ENCODE results near the gene LNPK.

Gene LNPK, protein sequence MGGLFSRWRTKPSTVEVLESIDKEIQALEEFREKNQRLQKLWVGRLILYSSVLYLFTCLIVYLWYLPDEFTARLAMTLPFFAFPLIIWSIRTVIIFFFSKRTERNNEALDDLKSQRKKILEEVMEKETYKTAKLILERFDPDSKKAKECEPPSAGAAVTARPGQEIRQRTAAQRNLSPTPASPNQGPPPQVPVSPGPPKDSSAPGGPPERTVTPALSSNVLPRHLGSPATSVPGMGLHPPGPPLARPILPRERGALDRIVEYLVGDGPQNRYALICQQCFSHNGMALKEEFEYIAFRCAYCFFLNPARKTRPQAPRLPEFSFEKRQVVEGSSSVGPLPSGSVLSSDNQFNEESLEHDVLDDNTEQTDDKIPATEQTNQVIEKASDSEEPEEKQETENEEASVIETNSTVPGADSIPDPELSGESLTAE

DNA sequence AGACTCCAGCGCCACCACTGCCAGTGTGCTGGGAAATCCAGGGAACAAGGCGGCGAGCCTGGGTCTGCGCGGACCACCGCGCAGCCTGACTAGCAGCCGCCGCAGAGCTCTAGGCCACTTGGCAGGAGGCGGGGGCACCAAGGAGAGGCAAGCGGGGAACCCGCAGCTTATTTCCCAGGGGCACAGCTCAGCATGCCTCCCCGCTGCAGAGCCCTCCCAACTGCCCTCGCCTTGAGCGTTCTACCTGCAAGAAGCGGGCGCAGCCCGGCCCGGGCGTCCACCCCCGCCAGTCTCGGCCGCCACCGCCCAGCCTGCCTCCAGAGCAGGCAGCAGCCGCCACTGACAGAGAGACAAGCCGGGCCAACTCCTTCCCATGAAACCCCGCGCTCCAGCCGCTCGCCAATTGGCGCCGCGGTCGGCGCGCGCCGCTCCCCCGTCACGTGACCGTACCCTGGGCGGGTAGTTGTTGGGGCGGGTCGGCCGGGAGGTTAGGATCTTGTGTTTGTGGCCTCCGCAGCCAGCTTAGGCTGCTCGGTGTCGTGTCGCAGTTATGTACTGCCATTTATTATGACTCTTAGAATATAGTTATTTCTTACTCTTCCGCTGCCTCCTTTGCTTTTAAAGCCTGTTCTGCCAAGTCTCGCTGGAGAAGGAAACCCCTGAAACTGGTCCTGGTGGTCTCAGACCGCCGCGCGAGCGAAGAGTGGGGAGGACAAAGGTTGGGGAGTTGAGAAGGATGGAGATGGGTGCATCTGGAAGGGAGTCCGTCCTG lies at the start of gene LNPK:
LNPK (minus strand) TSS at position 352 of the 772 bp plus-strand sequence. CDS start 6,683 bp downstream, outside the sequence.
- Histone ChIP-seq H3K9ac (ENCODE audit: low read length) (peak within 1 kb of the TSS; percentile 75), H3K9me3 (ENCODE audit: control insufficient read depth, insufficient read depth, low read depth, low read length) (no peaks in the 10 kb centered on the region), H3K36me3 (ENCODE audit: control insufficient read depth, insufficient read depth, low read length) (no peaks in the 10 kb centered on the region), H3K4me1 (ENCODE audit: control insufficient read depth, insufficient read depth, low read length) (peaks cover 5% of the 10 kb centered on the region; the same call in 1 of the 2 replicates), H3K27ac (ENCODE audit: low read depth, low read length) (no peak within 1 kb of the TSS), H3K27me3 (ENCODE audit: control insufficient read depth, insufficient read depth, low read length) (peaks cover 23% of the 10 kb centered on the region), H3K4me3 (ENCODE audit: low read depth, low read length) (peak within 1 kb of the TSS; percentile 86)

DNA sequence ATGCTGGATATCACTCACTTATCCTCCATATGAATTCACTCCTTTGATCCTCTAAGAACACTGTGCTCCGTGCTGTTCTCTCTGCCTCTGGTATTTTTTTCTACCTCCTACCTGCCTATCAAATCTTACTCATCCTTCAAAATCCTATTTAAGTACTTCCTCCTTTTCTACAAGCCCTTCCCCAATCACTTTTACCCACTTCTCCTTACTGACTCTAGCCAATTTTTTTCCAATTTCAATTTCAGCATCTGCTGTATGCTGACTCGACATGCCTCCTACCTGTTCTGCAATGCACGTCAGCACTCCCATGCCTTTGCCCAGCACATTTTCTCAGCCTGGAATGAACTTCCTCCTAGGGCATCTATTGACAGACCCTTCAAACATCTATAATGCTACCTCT lies 37.3 kb upstream of the LNPK start:
- no peaks in the 10 kb centered on the region for H3K9me3 ChIP-seq (ENCODE audit: control insufficient read depth, insufficient read depth, low read depth, low read length)
- H3K27ac ChIP-seq (ENCODE audit: low read depth, low read length): no peak overlapping the region
- no peak overlapping the region for H3K4me3 ChIP-seq (ENCODE audit: low read depth, low read length)
- H3K9ac ChIP-seq (ENCODE audit: low read length): no peak overlapping the region
- no peaks in the 10 kb centered on the region for H3K27me3 ChIP-seq (ENCODE audit: control insufficient read depth, insufficient read depth, low read length)
- H3K4me1 ChIP-seq (ENCODE audit: control insufficient read depth, insufficient read depth, low read length): no peaks in the 10 kb centered on the region
- no peaks in the 10 kb centered on the region for H3K36me3 ChIP-seq (ENCODE audit: control insufficient read depth, insufficient read depth, low read length)

DNA sequence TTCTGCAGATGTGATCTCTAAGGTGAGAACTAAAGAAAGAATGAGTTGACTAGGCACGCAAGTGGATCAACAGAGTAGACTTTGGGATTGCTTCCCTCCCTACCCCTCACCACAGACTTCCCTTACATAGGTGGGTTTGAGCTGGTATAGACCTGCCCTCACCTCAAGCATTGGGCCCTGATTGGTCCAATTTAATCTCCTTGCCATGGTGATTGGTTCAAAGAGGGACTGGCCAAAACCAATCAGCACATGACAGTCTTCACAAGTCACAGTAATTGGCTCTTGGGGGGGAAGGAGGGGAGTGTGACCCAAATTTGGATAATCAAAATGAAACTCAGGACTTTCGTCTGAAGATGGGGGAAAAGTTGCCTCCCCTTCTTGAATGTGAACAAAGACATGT lies 36.6 kb upstream of the LNPK start:
- Histone ChIP-seq H3K9me3 (ENCODE audit: control insufficient read depth, insufficient read depth, low read depth, low read length) (no peaks in the 10 kb centered on the region), H3K27ac (ENCODE audit: low read depth, low read length) (no peak overlapping the region), H3K4me3 (ENCODE audit: low read depth, low read length) (no peak overlapping the region), H3K27me3 (ENCODE audit: control insufficient read depth, insufficient read depth, low read length) (no peaks in the 10 kb centered on the region), H3K36me3 (ENCODE audit: control insufficient read depth, insufficient read depth, low read length) (no peaks in the 10 kb centered on the region), H3K4me1 (ENCODE audit: control insufficient read depth, insufficient read depth, low read length) (no peaks in the 10 kb centered on the region), H3K9ac (ENCODE audit: low read length) (no peak overlapping the region)

DNA sequence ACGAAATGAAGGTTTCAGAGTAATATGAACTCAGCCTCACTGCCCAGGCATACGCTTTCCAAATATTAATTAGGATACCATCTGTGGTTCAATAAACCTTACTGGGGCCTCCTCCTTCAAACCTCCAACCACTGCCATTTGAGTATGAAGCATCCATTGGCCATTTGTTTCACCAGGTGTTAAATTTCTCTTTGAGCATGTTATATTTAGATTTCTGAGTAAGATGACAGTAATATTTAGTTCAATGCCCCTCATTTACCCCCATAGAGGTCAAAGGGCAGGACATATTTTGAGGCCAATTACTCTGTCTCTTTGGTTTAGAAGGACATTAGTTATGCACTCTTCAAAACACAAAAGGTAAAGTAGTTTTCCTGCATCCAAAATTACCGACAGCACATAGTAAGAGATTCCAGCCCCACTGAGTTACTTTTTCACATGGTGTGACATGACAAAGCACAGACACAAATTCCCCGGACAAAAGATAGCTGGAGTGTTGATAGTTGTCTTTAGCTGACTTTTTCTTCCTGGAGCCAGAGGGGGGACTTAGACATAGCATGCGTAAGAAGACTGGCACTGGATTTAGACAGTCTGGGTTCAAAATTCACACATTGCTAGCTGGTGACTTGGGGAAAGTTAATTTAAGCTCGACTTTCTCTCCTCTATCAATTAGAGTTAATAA lies 33.1 kb upstream of the LNPK start:
- no peaks in the 10 kb centered on the region for H3K36me3 ChIP-seq (ENCODE audit: control insufficient read depth, insufficient read depth, low read length)
- H3K9ac ChIP-seq (ENCODE audit: low read length): no peak overlapping the region
- no peaks in the 10 kb centered on the region for H3K4me1 ChIP-seq (ENCODE audit: control insufficient read depth, insufficient read depth, low read length)
- H3K9me3 ChIP-seq (ENCODE audit: control insufficient read depth, insufficient read depth, low read depth, low read length): no peaks in the 10 kb centered on the region
- H3K4me3 ChIP-seq (ENCODE audit: low read depth, low read length): no peak overlapping the region
- no peaks in the 10 kb centered on the region for H3K27me3 ChIP-seq (ENCODE audit: control insufficient read depth, insufficient read depth, low read length)
- no peak overlapping the region for H3K27ac ChIP-seq (ENCODE audit: low read depth, low read length)

DNA sequence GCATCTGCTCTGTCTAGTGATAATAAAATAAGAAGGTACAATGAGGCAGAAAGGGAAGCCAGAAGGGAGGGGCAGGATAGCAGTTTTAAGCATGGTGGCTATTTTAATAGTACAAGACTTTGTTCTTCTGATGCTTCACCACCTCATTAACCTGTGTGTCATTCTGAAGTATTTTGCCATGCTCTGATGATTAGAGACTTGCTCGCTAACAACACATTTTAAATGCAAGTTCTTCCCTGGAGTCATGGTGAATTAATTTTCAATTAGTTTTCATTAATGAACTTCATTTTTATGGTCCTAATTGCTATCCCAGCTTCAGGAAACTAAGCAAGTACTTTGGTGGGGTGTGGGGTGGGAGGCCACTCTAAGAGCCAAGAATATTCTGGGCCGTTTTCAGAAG lies 25.7 kb upstream of the LNPK start:
- Histone ChIP-seq H3K36me3 (ENCODE audit: control insufficient read depth, insufficient read depth, low read length) (no peaks in the 10 kb centered on the region), H3K9ac (ENCODE audit: low read length) (no peak overlapping the region), H3K4me3 (ENCODE audit: low read depth, low read length) (no peak overlapping the region), H3K27me3 (ENCODE audit: control insufficient read depth, insufficient read depth, low read length) (no peaks in the 10 kb centered on the region), H3K4me1 (ENCODE audit: control insufficient read depth, insufficient read depth, low read length) (no peaks in the 10 kb centered on the region), H3K9me3 (ENCODE audit: control insufficient read depth, insufficient read depth, low read depth, low read length) (no peaks in the 10 kb centered on the region), H3K27ac (ENCODE audit: low read depth, low read length) (no peak overlapping the region)

DNA sequence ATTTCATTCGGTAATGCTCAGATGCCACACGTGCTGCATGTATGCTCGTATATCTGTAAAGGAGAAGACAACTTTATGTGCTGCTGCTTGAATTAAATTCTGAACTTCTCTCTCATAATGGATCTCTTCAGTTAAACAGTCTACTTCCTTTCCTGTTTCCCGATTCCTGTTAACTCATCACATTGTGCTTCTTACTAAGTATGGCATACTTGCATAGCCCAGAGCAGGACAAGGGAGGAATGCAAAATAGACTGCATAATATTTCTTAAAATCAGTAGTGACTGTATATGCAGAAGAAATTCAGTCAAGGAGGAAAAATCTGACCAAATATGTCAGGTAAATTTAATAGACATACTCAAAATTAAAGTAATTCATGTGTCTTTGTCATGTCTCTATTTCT lies 23.9 kb upstream of the LNPK start:
- no peak overlapping the region for H3K9ac ChIP-seq (ENCODE audit: low read length)

DNA sequence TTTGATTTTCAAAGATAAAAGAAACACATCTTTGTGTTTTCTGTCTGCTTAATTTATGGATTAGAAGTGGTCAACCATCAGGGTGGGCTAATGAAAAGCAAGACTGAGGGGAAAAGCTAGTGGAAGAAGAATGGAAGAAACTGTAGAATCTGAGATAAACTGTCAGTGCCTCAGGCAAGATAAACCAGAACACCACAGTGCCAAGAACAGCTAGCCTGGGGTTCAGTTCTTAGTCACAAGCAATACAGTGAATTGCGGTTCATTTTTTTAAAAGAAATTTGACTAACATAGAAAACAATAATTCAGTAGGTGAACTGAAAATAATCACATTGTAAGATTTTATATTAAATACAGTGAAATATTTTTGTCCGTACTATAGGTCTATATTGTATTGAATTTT lies 22.0 kb upstream of the LNPK start:
- Histone ChIP-seq H3K9me3 (ENCODE audit: control insufficient read depth, insufficient read depth, low read depth, low read length) (no peaks in the 10 kb centered on the region), H3K27ac (ENCODE audit: low read depth, low read length) (no peak overlapping the region), H3K4me3 (ENCODE audit: low read depth, low read length) (no peak overlapping the region), H3K36me3 (ENCODE audit: control insufficient read depth, insufficient read depth, low read length) (no peaks in the 10 kb centered on the region), H3K9ac (ENCODE audit: low read length) (no peak overlapping the region), H3K4me1 (ENCODE audit: control insufficient read depth, insufficient read depth, low read length) (no peaks in the 10 kb centered on the region), H3K27me3 (ENCODE audit: control insufficient read depth, insufficient read depth, low read length) (no peaks in the 10 kb centered on the region)

More for the DNA sequence above, 23.9 kb upstream of the LNPK start:
- Histone ChIP-seq H3K4me1 (ENCODE audit: control insufficient read depth, insufficient read depth, low read length) (no peaks in the 10 kb centered on the region), H3K36me3 (ENCODE audit: control insufficient read depth, insufficient read depth, low read length) (no peaks in the 10 kb centered on the region), H3K4me3 (ENCODE audit: low read depth, low read length) (no peak overlapping the region), H3K9me3 (ENCODE audit: control insufficient read depth, insufficient read depth, low read depth, low read length) (no peaks in the 10 kb centered on the region), H3K27me3 (ENCODE audit: control insufficient read depth, insufficient read depth, low read length) (no peaks in the 10 kb centered on the region), H3K27ac (ENCODE audit: low read depth, low read length) (no peak overlapping the region)

DNA sequence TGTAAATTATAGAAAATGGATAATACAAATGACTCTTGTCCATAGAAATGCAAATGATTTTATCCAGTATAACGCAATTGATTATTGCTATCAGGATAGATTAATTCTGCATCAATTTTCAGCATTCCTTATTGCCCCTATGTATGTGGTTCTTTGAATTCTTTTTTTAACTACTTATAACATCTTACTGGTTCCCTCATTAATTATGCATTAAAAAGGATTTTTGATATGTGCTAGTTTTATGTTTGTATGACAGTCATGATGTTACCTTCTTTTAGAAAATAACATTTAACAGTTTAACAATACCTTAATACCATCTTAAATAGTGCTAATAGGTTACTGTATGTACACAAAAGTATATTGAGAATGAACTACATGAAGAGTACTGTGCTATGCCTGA lies 20.0 kb upstream of the LNPK start:
- Histone ChIP-seq H3K4me1 (ENCODE audit: control insufficient read depth, insufficient read depth, low read length) (no peaks in the 10 kb centered on the region), H3K9ac (ENCODE audit: low read length) (no peak overlapping the region), H3K36me3 (ENCODE audit: control insufficient read depth, insufficient read depth, low read length) (no peaks in the 10 kb centered on the region), H3K4me3 (ENCODE audit: low read depth, low read length) (no peak overlapping the region), H3K9me3 (ENCODE audit: control insufficient read depth, insufficient read depth, low read depth, low read length) (no peaks in the 10 kb centered on the region), H3K27ac (ENCODE audit: low read depth, low read length) (no peak overlapping the region), H3K27me3 (ENCODE audit: control insufficient read depth, insufficient read depth, low read length) (no peaks in the 10 kb centered on the region)

DNA sequence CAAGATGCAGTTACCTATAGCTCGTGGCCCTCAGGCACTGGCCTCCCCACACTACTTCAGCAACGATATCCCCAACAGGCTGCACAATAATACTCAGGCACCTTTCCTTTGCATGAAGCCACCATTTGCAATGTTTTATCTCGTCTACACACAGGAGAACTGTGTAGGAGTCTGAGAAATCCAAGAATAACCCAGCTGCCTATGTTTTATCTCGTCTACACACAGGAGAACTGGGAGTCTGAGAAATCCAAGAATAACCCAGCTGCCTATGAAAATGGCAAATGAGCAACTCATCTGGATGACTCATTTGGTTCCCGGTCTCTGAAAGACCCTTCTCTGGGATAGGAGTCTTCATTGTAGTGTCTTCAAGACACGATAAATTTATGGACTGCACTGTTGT lies 18.3 kb upstream of the LNPK start:
- H3K27ac ChIP-seq (ENCODE audit: low read depth, low read length): no peak overlapping the region
- no peak overlapping the region for H3K4me3 ChIP-seq (ENCODE audit: low read depth, low read length)
- no peaks in the 10 kb centered on the region for H3K9me3 ChIP-seq (ENCODE audit: control insufficient read depth, insufficient read depth, low read depth, low read length)
- H3K9ac ChIP-seq (ENCODE audit: low read length): no peak overlapping the region
- no peaks in the 10 kb centered on the region for H3K36me3 ChIP-seq (ENCODE audit: control insufficient read depth, insufficient read depth, low read length)
- H3K27me3 ChIP-seq (ENCODE audit: control insufficient read depth, insufficient read depth, low read length): no peaks in the 10 kb centered on the region
- no peaks in the 10 kb centered on the region for H3K4me1 ChIP-seq (ENCODE audit: control insufficient read depth, insufficient read depth, low read length)

DNA sequence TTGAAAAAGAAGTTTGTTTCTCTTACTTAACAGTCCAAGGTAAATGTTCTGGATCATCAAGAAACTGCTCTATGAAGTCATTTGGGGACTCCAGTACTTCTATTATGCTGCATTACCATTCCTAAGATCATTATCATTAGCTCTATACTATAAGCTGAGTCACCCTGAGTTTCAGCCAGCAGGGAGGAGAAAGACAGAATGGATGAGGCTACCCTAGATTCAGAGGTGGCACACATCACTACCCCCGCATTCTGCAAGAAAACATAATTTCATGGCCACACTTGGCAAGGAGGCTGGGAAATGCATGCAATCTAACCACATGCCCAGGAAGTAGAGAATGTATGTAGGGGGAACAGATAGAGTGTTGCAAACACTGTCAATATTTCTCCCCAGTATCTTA lies 16.6 kb upstream of the LNPK start:
- Histone ChIP-seq H3K4me1 (ENCODE audit: control insufficient read depth, insufficient read depth, low read length) (no peaks in the 10 kb centered on the region), H3K9me3 (ENCODE audit: control insufficient read depth, insufficient read depth, low read depth, low read length) (no peaks in the 10 kb centered on the region), H3K27me3 (ENCODE audit: control insufficient read depth, insufficient read depth, low read length) (no peaks in the 10 kb centered on the region), H3K9ac (ENCODE audit: low read length) (no peak overlapping the region), H3K4me3 (ENCODE audit: low read depth, low read length) (no peak overlapping the region), H3K36me3 (ENCODE audit: control insufficient read depth, insufficient read depth, low read length) (no peaks in the 10 kb centered on the region), H3K27ac (ENCODE audit: low read depth, low read length) (no peak overlapping the region)

DNA sequence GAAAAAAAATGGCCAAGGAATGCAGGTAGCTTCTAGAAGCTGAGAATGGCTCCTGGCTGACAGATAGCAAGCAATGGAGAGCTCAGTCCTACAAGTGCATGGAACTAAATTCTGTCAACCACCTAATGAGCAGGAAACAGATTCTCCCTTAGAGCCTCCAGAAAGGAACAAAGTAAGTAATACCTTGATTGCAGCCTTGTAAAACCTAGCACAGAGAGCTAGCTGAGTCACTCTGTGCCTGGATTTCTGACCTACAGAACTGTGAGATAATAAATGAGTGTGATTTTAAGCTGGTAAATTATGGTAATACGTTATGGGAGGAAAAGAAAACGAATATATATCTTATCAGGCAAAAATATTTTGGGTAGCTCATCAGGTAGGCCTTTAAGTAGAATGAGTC lies 7.4 kb upstream of the LNPK start:
- no peak overlapping the region for H3K27ac ChIP-seq (ENCODE audit: low read depth, low read length)
- peaks cover 6% of the 10 kb centered on the region for H3K27me3 ChIP-seq (ENCODE audit: control insufficient read depth, insufficient read depth, low read length)
- H3K9ac ChIP-seq (ENCODE audit: low read length): no peak overlapping the region
- H3K4me1 ChIP-seq (ENCODE audit: control insufficient read depth, insufficient read depth, low read length): no peaks in the 10 kb centered on the region
- H3K36me3 ChIP-seq (ENCODE audit: control insufficient read depth, insufficient read depth, low read length): no peaks in the 10 kb centered on the region
- H3K4me3 ChIP-seq (ENCODE audit: low read depth, low read length): no peak overlapping the region
- no peaks in the 10 kb centered on the region for H3K9me3 ChIP-seq (ENCODE audit: control insufficient read depth, insufficient read depth, low read depth, low read length)
